ENCODE results near the gene ACOX3.
"Not testable (repeated sequence)": the region's sequence is repeated elsewhere in the genome, so short reads cannot be mapped to it uniquely, and the experiment has no call there.

Gene ACOX3

GRCh38 chr4:8386731-8387130 is 53.8 kb downstream of the ACOX3 start:
- no peak for DNase-seq (ENCODE audit: low read depth)

GRCh38 chr4:8386131-8386530 is 54.4 kb downstream of the ACOX3 start:
- DNase-seq (ENCODE audit: low read depth), result not testable (repeated sequence)

- DNase-seq (ENCODE audit: low read depth), result no peak
These were observed 54.9 kb downstream of the ACOX3 start for GRCh38 chr4:8385611-8386010.

GRCh38 chr4:8385106-8385505 is 55.4 kb downstream of the ACOX3 start:
- DNase-seq (ENCODE audit: low read depth), result no peak

GRCh38 chr4:8384397-8385060 is 56.0 kb downstream of the ACOX3 start:
- no peak for DNase-seq (ENCODE audit: low read depth)

- no peak for DNase-seq (ENCODE audit: low read depth)
These were observed 56.9 kb downstream of the ACOX3 start for GRCh38 chr4:8383451-8384160.

- no peak for DNase-seq (ENCODE audit: low read depth)
These were observed 57.5 kb downstream of the ACOX3 start for GRCh38 chr4:8383016-8383415.

GRCh38 chr4:8381814-8382581 is 58.5 kb downstream of the ACOX3 start:
- no peak for DNase-seq (ENCODE audit: low read depth)

- no peak for DNase-seq (ENCODE audit: low read depth)
These were observed 59.8 kb downstream of the ACOX3 start for GRCh38 chr4:8380511-8381415.

- DNase-seq (ENCODE audit: low read depth), result no peak
These were observed 60.8 kb downstream of the ACOX3 start for GRCh38 chr4:8379771-8380170.

GRCh38 chr4:8379281-8379680 is 61.2 kb downstream of the ACOX3 start:
- no peak for DNase-seq (ENCODE audit: low read depth)

GRCh38 chr4:8378776-8379175 is 61.7 kb downstream of the ACOX3 start:
- no peak for DNase-seq (ENCODE audit: low read depth)

- DNase-seq (ENCODE audit: low read depth), result no peak
These were observed 62.3 kb downstream of the ACOX3 start for GRCh38 chr4:8378101-8378724.

- DNase-seq (ENCODE audit: low read depth), result no peak
These were observed 63.1 kb downstream of the ACOX3 start for GRCh38 chr4:8377103-8378075.

- no peak for DNase-seq (ENCODE audit: low read depth)
These were observed 64.0 kb downstream of the ACOX3 start for GRCh38 chr4:8376361-8377102.

- DNase-seq (ENCODE audit: low read depth), result no peak
These were observed 65.5 kb downstream of the ACOX3 start for GRCh38 chr4:8374851-8375649.

GRCh38 chr4:8373973-8374545 is 66.5 kb downstream of the ACOX3 start:
- no peak for DNase-seq (ENCODE audit: low read depth)

GRCh38 chr4:8373270-8373972 is 67.1 kb downstream of the ACOX3 start:
- DNase-seq (ENCODE audit: low read depth), result no peak
